HG03460 (cell line): Measurements from ENCODE around the gene DDIT4.
A peak's percentile ranks its signal among the peaks of the same experiment; 100 is the strongest.
"Not testable (repeated sequence)": the region's sequence is repeated elsewhere in the genome, so short reads cannot be mapped to it uniquely, and the experiment has no call there.

Experiments
- ATAC-seq: cut with Tn5 transposase; IDR thresholded peaks from one replicate; pipeline ENCODE4 v1.9.1; 2021; ENCODE audit not compliant: unreplicated experiment

DDIT4 gene, protein sequence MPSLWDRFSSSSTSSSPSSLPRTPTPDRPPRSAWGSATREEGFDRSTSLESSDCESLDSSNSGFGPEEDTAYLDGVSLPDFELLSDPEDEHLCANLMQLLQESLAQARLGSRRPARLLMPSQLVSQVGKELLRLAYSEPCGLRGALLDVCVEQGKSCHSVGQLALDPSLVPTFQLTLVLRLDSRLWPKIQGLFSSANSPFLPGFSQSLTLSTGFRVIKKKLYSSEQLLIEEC

DNA sequence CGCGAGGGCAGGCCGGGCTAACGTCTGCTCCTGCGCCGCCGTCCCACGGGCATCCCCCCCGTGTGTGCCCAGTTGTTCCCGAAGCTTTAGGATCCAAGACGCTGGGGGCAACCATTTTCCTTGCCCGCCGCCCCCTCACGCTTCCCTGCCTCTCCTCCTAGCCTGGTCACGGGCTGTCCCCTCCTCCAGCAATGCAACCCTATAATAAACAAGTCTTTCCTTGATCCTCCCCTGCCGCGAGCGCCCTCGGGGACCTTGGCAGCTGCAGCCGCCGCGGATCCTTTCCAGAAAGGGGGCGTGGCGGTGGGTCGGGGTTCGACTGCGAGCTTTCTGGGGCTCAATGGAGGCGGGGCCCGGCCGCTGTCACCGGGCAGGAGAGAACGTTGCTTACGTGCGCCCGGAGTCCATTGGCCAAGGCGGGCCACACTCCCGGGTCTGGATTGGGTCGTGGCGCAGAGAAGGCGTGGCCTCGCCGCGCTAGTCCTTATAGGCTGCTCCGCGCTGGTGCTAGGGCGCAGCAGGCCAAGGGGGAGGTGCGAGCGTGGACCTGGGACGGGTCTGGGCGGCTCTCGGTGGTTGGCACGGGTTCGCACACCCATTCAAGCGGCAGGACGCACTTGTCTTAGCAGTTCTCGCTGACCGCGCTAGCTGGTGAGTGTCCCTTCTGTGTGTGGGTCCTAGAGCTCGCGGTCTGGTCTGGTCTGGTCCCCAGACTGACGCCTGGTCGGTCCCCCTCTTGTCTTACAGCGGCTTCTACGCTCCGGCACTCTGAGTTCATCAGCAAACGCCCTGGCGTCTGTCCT, at the start of gene DDIT4:
Gene DDIT4, plus strand, starts transcription at position 515 of the 803 bp plus-strand sequence. CDS start 293 bp downstream, outside the sequence.
- ATAC-seq = peak; percentile 69

DNA sequence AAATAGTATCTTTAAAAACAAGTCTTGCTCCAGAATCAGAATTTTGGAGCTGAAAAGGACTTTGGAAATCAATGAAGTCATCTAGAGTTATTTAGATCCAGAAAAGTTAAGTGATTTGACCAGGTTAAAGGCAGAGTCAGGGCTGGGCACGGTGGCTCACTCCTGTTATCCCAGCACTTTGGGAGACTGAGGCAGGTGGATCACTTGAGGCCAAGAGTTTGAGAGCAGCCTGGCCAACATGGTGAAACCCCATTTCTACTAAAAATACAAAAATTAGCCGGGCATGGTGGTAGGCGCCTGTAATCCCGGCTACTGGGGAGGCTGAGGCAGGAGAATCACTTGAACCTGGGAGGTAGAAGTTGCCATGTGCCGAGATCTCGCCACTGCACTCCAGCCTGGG, 49.5 kb upstream of the DDIT4 start:
- not testable (repeated sequence) for ATAC-seq

DNA sequence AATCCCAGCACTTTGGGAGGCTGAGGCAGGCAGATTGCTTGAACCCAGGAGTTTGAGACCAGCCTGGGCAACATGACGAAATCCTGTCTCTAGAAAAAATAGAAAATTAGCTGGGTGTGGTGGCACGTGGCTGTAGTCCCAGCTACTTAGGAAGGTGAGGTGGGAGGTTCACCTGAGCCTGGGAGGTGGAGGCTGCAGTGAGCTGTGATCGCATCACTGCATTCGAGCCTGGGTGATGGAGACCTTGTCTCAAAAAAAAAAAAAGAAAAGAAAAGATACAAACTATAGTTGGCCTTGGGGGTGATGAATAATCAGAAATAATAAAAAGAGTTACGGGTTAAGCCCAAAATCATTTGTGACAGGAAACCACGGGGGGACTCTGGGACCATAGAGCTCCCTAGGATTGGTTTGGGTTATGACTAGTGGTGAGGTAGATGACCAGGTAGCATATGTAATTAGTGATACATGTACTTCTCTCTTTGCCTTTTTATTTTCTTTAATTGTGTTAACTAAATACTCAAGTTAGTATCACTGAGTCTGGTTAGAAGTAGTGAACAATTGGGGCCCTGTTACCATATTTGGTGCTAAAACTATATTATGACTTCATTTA, 47.2 kb upstream of the DDIT4 start:
- ATAC-seq = no peak

DNA sequence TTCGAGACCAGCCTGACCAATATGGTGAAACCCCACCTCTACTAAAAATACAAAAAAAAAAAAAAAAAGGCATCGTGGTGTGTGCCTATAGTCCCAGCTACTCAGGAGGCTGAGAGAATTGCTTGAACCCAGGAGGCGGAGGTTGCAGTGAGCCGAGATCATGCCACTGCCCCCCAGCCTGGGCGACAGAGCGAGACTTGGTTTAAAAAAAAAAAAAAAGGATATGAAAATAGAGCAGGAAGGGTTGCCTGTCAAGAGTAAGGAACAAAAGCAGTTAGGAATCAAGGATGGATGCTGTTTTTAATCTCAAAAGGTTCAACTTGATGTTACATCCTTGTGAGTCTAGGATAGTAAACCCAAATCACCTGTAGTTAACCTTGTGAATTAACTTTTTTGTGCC, 45.9 kb upstream of the DDIT4 start:
- ATAC-seq = no peak

DNA sequence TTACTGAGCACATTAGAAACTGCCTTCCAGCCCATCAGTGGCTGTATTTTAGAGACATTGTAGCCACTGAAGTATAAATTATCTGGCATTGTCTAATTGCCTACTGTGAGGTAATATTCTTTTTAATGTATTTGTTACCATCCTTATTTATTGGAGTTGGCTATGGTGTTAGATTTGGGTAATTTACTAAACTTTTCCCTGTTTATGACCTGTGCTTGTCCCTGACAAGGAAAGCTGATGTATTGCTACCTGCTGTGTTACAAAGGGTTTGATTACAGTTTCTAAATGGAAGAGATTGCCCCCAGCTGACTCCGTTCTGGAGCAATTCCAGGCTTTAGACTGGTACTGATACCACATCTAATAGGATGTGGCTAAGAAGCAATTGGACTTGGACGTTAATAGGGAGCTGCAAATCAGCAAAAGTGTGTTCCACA, 45.4 kb upstream of the DDIT4 start:
- ATAC-seq = no peak

DNA sequence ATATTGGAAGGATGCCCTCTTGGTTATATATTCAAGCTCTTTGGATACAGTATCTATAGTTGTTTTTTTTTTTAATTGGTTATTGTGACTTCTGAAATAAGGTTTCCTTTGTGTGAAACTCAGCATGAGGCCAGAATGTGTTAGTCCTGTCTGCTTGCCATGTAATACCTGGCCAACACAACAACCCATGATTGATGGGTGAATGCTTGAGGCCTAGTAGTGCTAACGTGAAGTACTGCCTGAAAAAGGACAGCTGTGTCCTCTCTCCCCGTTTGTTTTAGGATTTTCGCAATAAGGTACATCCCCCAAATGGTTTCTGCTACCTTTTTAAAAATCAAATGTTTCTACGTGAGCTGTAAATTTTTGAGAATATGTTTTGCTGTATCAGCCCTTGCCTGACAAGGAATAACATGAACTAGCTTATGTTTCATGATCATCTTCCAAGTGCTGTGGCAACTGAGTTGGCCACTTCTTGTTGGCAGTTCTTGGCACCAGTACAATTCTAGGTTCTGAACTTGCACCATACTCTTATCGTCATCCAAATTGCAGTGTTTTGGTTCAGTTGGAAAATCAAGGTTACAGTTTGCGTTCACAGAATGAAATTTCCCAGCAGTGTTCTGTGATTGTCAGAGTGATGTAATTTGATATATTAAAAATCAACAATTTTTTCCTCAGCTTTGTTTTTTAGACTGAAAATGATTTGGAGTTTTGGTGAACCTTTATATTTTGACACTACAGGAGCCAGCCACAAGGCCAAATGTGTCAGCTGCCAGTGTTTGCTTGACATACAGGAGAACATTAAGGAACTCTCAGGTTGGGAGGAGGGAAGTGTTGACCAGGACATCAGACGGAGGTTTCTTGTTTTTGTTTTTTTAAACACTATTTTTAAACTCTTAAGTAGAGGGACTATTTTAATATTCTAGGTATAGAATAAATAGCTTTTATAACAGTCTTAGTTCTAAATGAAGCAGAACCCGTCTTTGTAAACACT, 44.2 kb upstream of the DDIT4 start:
- ATAC-seq = no peak

DNA sequence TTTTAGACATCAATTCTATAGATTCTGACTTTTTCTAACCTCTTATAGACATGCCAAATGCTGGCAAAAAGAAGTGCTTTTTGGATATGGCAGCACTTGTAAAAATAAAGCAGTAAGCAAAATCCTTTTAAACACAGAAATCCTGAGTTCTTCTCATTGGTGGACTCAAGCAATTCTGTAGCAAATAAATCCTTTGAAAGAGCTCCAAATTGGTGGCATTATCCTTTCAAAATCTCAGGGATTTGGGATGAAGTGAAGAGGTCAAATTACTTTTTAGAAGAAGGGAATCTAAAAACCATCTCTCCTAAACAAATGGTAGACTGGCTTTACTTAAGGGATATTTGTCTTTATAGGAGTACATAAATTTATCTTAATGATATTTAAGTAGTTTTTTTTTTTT, 40.1 kb upstream of the DDIT4 start:
- no peak for ATAC-seq

DNA sequence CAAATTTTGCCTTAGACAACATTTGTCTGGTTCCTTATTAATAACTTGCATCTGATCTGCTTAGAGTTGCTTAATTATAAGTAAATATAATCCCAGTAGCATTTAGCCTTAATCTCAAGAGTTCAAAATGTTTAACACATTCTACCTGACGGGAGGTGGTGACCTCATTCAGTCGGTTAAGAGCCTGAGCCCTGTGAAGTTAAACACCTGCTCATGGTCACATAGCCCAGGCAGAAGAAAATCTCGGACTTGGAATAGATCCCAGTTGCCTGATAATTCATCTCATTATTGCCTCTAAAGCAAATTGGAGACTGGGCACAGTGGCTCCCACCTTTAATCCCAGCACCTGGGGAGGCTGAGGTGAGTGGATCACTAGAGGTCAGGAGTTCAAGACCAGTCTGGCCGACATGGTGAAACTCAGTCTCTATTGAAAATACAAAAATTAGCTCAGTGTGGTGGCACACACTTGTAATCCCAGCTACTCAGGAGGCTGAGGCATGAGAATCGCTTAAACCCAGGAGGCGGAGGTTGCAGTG, 39.1 kb upstream of the DDIT4 start:
- ATAC-seq = no peak

DNA sequence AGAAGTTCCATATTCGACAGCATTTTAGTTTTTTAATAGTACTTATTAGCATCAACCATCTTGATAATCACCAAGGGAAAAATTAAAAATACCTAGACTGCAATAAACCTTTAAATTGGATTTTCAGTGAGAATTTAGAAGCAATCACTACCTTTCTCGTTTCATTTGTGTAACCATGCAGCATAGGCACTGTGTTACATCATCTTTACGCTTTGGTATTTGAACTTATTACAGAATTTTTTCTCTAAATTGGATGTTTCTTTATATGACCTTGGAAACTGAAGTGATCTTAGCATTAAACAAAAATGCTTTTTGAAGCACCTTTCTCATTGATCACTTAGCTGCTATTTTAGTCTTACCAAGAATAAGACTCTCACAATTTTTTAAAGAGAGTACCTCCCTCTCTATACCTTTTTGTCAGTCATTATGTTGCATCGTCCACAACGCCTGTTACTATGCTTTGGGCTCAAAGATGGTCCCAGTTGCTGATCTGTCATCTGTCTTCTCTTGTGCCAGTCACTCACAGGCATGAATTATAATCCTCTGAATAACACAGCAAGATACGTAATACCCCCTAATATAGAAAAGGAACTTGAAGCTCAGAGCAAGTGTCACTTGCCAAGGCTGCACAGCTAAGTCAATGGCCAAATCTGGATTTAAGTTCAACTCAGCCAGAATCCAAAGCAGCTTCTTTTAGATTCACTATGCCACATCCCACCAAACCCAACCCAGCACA, 38.0 kb upstream of the DDIT4 start:
- ATAC-seq = no peak

DNA sequence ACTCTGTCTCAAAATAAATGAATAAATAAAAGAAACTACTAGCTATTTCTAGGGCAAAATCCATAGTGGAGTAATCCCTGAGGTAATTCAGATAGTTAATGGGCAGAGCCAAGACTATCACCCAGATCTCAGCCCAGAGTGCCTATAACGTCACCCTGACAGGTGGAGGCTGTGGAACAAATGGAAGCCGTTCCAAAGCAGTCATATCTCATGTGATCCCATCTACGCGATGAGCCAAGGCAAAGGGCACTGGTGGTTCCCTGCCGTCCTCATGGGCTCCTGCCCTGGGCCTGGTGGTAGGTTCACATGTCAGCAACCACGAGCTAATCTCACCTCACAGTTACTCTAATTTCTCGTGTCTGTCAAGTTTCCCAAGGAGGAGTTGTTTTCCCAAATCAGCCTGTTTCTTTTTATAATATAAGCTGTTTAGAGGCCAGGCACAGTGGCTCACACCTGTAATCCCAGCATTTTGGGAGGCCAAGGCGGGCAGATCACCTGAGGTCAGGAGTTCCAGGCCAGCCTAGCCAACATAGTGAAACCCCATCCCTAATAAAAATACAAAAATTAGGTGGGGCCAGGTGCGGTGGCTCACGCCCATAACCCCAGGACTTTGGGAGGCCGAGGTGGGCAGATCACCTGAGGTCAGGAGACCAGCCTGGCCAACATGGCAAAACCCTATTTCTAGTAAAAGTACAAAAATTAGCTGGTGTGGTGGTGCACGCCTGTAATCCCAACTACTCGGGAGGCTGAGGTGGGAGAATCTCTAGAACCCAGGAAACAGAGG, 35.1 kb upstream of the DDIT4 start:
- no peak for ATAC-seq

DNA sequence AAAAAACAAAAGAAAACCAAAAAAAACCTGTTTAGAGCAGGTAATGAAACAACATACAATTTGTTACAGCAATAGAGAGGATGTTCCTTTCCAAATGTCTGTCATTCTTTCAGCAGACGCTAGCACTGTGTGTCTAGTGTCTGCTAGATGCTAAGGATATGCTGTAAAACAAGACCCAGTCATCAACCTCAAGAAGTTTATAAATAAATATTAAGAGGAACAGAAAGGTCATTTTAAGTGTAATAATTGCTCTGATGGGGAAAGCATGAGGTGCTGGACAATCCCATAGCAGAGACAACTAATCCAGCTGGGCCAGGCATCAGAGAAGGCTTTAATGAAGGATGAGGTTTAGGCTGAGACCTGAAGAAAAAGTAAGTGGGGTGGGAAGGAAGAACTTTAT, 34.3 kb upstream of the DDIT4 start:
- ATAC-seq = no peak

DNA sequence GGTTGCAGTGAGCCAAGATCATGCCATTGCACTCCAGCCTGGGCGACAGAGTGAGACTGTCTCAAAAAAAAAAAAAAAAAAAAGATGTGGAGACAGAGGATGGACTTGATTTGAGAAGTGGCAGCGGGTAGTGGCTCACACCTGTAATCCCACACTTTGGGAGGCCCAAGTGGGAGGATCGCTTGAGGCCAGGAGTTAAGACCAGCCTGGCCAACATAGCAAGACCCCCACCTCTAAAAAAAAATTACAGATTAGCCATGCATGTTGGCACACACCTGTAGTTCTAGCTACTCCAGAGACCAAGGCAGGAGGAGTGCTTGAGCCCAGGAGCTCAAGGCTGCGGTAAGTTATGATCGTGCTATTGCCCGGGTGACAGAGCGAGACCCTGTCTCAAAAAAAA, 33.4 kb upstream of the DDIT4 start:
- no peak for ATAC-seq

DNA sequence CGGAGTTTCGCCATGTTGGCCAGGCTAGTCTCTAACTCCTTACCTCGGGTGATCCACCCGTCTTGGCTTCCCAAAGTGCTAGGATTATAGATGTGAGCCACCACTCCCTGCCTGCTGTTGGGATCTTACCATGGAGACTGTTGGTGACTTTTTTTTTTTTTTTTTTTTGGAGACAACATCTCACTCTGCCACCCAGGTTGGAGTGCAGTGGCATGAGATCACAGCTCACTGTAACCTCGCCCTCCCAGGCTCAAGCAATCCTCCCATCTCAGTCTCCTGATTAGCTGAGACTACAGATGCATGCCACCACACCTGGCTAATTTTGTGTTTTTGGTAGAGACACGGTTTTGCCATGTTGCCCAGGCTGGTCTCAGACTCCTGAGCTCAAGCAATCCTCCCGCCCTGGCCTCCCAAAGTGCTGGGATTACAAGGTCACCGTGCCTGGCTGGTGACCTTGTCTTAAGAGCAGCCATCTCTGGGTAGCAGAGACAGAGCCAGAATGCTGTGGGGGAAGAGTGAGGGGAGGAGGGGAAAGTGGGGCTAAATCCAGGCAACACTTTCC, 32.0 kb upstream of the DDIT4 start:
- no peak for ATAC-seq

DNA sequence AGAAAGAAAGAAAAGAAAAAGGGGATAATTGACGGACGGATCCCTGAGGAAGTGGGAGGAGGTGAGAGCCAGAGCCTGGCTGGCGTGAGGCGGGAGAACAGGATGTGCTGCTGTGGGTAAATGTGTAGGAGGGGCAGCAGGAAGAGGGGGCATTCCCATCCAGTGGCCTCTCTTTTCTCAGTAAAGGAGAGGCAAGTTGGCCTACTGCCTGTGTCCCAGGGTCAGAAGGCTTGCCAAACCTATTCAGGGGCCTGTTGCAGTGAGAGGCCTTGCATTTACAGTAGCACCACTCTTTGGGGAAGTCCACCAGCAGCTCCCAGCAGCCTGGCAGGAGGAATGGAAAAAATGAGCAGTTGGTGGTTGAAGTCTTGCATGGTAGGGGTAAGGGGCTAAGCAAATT, 31.0 kb upstream of the DDIT4 start:
- ATAC-seq = no peak

DNA sequence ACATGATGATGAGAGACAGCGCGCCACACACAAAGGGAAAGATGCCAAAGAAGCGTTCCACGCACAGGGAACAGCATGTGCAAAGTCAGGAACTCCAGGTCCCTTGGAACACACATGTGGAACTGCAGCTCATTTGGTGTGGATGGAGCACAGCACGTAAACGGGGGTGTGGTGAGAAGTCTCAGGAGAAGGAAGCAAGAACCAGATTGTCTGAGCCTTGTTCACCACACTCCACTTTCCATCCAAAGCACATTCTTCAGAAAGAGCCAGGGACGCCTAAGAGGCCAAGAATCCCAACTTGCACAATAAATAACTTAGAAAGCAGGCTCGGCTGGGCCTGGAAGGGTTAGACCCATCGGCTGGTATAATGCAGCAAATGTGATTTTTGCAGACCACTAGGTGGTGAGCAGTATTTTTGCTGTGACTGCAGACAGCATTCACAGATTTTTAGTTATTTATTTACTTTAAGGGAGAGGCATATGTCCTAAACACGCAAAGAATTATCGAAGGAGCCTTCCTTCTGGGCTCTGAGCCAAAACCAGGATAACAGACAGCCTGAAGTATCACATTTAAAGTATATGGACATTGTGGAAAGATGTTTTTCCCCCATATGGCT, 29.8 kb upstream of the DDIT4 start:
- no peak for ATAC-seq

DNA sequence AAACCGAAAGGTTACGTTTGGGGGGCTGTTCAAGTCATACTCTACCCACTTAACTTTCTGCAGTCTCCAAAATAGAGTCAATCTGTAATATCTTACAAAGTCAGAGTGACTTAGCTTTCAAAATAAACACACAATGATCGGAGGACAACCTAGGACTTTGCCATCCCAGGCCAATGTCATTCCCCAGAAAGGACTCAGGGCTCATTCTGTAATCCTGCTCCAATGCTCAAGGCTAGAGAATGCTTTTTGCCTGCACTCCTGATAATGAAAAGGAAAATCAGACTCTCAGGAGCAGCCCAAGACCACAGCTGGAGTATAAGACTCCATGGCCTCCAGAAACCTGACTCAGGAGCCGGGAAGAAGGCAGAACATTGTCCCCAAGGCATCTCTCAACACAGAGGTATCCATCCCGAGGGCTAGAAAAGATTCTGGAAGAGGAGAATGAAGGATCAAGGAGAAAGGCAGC, 29.1 kb upstream of the DDIT4 start:
- ATAC-seq = no peak

DNA sequence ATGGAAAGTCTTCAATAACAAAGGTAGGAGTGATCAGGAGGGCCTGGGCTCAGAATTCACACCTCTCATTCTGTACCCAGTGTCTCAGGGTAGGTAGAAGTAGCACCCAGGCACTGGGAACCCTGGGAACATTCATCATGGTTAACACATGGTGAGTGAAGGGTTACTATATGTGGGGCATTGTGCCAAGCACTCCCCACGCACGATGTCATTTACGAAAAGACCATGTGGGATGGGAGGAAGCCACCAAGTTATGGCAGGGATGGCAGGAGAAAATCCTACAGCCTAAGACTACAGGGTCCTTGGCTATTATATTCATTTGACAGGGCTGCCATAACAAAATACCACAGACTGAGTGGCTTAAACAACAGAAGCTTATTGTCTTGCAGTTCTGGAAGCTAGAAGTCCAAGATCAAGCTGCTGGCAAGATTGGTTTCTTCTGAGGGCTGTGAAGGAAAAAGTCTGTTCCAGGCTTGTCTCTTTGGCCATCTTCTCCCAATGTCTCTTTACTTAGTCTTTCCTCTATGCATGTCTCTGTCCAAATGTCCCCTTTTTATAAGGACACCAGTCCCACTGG, 27.7 kb upstream of the DDIT4 start:
- ATAC-seq = no peak
